Left ventricle myocardium inferior (tissue), 1 donor: ENCODE measurements around the gene PDIA4. TPM values are rescaled to one million over a fixed set of nuclear protein-coding genes. Genes with fewer than 3 reads are reported as not detected.

ENCODE experiments used
- DNase-seq: peaks from one replicate; pipeline ENCODE4 v3.0.0-alpha.2; 2020
- H3K27ac ChIP-seq: fragments of 200-600 bp; replicated peaks from 2 replicates; pipeline ENCODE4 v1.8.0; 2021
- H3K27me3 ChIP-seq: fragments of 200-600 bp; 2 replicates; pipeline ENCODE4 v1.8.0; 2021; ENCODE audit warnings: low read depth
- H3K36me3 ChIP-seq: fragments of 200-600 bp; 2 replicates; pipeline ENCODE4 v1.8.0; 2021
- H3K4me1 ChIP-seq: fragments of 200-600 bp; 2 replicates; pipeline ENCODE4 v1.8.0; 2021
- H3K4me3 ChIP-seq: fragments of 200-600 bp; 2 replicates; pipeline ENCODE4 v1.8.0; 2021; ENCODE audit warnings: mild to moderate bottlenecking, moderate library complexity
- H3K9me3 ChIP-seq: fragments of 200-600 bp; replicated peaks from 2 replicates; pipeline ENCODE4 v1.8.0; 2021
- CTCF ChIP-seq: fragments of 200-600 bp; IDR thresholded peaks from 2 replicates; pipeline ENCODE4 v1.8.0; 2021; ENCODE audit warnings: antibody characterized with exemption, mild to moderate bottlenecking, borderline replicate concordance
- intact Hi-C: fragments of 100-400 bp; cut with micrococcal nuclease; formaldehyde crosslinking; loops from one replicate; pipeline ENCODE4 v1.11.0; 2022
- total RNA-seq: library from RNA; stranded (reverse); fragmentation: NEBNext Ultra II Directional; extraction: Animal tissue kit (Norgen Biotek cat#: 25700); gene quantifications from one replicate; pipeline ENCODE4 v1.2.1, GENCODE V29; 2021
- donor health status: DM: no; HTN: yes; CAD: no; lungs with severe emphysema.

PDIA4 gene
- total RNA-seq, 1 donor from 2014 or later, result 32.3 TPM

DNA sequence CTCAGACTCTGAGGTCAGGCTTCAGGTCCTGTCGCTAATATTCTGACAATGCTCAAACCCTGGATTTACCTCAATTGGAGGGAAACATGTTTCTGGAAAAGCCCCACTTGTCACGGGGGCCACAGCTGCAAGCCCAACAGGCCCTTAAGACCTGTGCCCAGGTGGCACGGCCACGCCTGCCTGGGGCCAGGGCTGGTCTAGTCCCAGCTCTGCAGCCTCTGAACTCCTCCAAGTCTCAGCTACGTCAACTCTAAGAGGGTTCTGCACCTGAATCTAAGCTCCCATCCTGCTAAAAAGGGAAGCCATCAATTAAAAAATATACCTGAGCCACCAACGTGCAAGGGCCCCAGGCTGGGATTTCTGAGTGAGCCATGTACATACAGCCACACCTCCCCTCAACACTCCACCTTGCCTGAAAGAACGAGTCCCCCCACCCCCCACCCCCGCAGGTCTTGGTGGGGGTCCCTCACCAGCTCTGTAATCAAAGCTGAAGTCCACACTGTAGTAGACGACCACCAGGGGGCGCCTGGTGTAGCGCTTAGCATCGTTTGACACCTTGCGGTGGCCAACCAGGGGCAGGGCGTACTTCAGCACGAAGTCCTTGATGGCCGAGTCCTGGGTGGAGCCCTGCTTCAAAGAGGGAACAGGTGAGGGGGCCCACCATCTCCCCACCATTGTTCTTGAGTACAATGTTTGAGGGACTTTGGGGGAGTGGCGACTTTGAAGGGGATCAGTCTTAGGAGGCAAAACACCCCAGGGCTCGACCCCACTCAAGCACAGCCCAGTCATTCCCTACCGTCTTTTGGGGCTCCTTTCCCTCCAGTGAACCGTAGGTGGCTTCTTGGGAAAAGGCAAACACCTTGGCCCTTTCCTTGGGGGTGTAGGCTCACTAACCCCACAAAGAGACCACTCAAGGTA is 22.6 kb downstream of the PDIA4 start:
- Histone ChIP-seq H3K9me3 (no peaks in the 10 kb centered on the region), H3K4me3 (no peak overlapping the region), H3K36me3 (peaks cover 76% of the 10 kb centered on the region), H3K27ac (no peak overlapping the region), H3K4me1 (no peaks in the 10 kb centered on the region), H3K27me3 (no peaks in the 10 kb centered on the region)
- peak; percentile 86 for DNase-seq
- intact Hi-C loops, result loop anchor here (10.0 kb wide), 1 partner anchor 89 kb away; the partner anchor contains the start of gene ZNF786
- TF ChIP-seq CTCF, result peak; percentile 90

- no peak for DNase-seq
Measured at GRCh38 chr7:149004405-149005370, 23.6 kb downstream of the PDIA4 start.

GRCh38 chr7:149003560-149004305 is 24.6 kb downstream of the PDIA4 start:
- no peak overlapping the region for H3K27ac ChIP-seq
- H3K4me3 ChIP-seq, result no peak overlapping the region
- intact Hi-C loops, result loop anchor here (10.0 kb wide), 1 partner anchor 91 kb away; the partner anchor contains the start of gene ZNF786
- no peaks in the 10 kb centered on the region for H3K4me1 ChIP-seq
- TF ChIP-seq CTCF, result no peak
- DNase-seq, result no peak
- H3K27me3 ChIP-seq, result no peaks in the 10 kb centered on the region
- peaks cover 58% of the 10 kb centered on the region for H3K36me3 ChIP-seq
- no peaks in the 10 kb centered on the region for H3K9me3 ChIP-seq

More at GRCh38 chr7:149004405-149005370, 23.6 kb downstream of the PDIA4 start:
- intact Hi-C loops, result loop anchor here (10.0 kb wide), 1 partner anchor 90 kb away; the partner anchor contains the start of gene ZNF786
- TF ChIP-seq CTCF, result no peak
- no peaks in the 10 kb centered on the region for H3K27me3 ChIP-seq
- no peak overlapping the region for H3K27ac ChIP-seq
- no peaks in the 10 kb centered on the region for H3K4me1 ChIP-seq
- H3K4me3 ChIP-seq, result no peak overlapping the region
- peaks cover 68% of the 10 kb centered on the region for H3K36me3 ChIP-seq
- H3K9me3 ChIP-seq, result no peaks in the 10 kb centered on the region

GRCh38 chr7:149003018-149003417 is 25.3 kb downstream of the PDIA4 start:
- H3K27me3 ChIP-seq, result no peaks in the 10 kb centered on the region
- H3K4me1 ChIP-seq, result no peaks in the 10 kb centered on the region
- H3K9me3 ChIP-seq, result no peaks in the 10 kb centered on the region
- no peak overlapping the region for H3K27ac ChIP-seq
- H3K36me3 ChIP-seq, result peaks cover 51% of the 10 kb centered on the region
- no peak for DNase-seq
- H3K4me3 ChIP-seq, result no peak overlapping the region
- no peak for TF ChIP-seq CTCF
- intact Hi-C loops, result loop anchor here (10.0 kb wide), 1 partner anchor 92 kb away; the partner anchor contains the start of gene ZNF786

DNA sequence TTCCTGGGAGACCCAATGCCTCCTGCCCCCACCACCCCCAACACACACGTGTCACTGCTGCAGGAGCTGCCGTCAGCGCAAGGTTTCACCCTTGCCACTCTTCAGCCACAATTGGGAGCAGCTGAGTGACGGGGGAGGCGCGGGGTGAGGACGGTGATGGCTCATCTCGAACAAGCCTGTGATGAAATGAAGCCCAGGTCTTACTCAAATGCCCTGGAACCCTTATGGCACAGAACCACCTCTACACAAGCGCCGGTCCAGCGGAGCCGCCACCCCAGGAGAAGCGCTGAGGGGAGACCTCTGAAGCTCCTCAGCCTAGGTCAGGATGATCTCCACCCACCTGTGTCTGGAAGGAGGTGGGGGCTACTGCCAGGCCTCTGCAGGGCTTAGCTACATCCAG is 25.7 kb downstream of the PDIA4 start:
- Histone ChIP-seq H3K9me3 (no peaks in the 10 kb centered on the region), H3K36me3 (peaks cover 47% of the 10 kb centered on the region), H3K4me1 (no peaks in the 10 kb centered on the region), H3K27ac (no peak overlapping the region), H3K4me3 (no peak overlapping the region), H3K27me3 (no peaks in the 10 kb centered on the region)
- no peak for TF ChIP-seq CTCF
- intact Hi-C loops, result loop anchor here (10.0 kb wide), 1 partner anchor 92 kb away; the partner anchor contains the start of gene ZNF786
- no peak for DNase-seq
